Astrocyte of the hippocampus (primary cell): Measurements from ENCODE around the gene CACNG3.
"Not testable (repeated sequence)": the region's sequence is repeated elsewhere in the genome, so short reads cannot be mapped to it uniquely, and the experiment has no call there.

Experiments
- DNase-seq: peaks from one replicate; pipeline ENCODE4 v3.0.0; 2011; ENCODE audit warnings: low read depth, low spot score

Gene CACNG3

DNA sequence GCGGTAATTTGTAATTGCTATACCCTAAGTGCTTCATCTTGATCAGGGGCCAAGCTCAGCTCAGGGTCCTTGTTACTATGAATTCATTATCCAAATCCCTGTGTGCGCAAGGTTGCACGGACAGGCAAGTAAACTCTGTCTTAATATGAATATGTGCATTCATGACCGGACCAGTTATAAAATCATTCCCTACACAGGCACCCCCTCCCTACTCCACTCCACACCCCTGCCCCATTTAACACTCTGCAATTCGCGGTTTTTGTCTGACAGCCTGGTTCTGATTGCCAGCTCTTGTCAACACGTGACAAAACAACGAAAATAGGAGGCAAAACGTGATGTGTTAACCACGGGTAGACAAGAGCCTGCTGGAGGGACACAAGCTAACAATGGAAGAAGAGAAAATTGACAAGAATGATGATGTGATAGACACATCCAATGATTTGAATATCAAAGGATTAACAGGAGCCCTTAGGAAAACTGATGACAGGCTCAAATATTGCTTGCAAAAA, 76.5 kb downstream of the CACNG3 start:
- DNase-seq, result no peak

DNA sequence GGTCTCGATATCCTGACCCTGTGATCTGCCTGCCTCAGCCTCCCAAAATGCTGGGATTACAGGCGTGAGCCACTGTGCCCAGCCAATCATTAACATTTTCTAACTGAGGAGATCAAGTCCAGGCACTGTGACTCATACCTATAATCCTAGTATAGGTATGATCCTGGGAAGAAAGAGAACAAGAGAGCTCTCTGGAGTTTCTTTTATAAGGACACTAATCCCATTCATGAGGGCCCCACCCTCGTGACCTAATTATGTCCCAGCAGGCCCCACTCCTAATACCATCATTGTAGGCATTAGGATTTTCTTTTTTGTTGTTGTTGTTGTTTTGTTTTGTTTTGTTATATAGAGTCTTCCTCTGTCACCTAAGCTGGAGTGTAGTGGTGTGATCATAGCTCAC, 80.4 kb downstream of the CACNG3 start:
- no peak for DNase-seq

DNA sequence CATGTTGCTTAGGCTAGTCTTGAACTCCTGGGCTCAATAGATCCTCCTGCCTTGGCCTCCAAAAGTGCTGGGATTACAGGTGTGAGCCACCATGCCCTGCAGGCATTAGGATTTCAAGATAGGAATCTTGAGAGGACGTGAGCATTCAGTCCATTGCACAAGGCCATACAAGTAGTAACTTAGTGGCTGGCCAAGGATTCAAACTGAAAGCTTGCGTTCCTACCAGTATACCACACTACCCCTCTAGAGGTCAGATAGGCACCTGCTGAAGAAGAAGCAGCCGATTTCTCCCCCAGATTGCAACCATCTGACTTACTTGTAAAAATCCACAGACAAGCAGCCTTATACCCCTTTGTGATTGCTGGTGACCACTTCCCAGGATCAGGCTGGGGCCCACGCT, 80.9 kb downstream of the CACNG3 start:
- no peak for DNase-seq

DNA sequence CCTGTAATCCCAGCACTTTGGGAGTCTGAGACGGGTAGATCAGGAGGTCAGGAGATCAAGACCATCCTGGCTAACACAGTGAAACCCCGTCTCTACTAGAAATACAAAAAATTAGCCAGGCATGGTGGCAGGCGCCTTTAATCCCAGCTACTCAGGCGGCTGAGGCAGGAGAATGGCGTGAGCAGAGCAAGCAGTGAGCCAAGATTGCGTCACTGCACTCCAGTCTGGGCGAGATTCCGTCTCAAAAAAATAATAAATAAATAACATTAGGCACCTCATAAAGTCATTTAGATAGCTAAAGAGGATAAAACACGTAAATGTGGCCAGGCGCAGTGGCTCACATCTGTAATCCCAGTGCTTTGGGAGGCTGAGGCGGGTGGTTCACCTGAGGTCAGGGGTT, 87.7 kb downstream of the CACNG3 start:
- DNase-seq, result not testable (repeated sequence)

DNA sequence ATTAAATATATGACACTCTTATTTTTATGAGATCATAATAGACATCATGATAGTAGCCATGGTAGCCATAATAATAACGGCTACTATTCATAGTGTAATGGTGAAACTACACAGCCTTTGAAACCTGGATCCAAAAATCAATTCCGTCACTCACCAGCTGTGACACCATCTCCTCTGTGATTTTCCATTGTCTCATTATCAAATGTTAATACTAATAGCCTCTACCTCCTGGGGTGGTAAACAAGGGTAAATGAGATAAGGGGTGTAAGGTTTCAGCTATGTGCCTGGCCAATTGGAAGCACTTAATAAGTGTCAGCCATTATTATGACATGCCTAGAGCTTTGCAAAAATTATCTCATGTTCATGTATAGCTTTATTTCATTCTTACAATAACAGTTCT, 88.6 kb downstream of the CACNG3 start:
- DNase-seq, result no peak

DNA sequence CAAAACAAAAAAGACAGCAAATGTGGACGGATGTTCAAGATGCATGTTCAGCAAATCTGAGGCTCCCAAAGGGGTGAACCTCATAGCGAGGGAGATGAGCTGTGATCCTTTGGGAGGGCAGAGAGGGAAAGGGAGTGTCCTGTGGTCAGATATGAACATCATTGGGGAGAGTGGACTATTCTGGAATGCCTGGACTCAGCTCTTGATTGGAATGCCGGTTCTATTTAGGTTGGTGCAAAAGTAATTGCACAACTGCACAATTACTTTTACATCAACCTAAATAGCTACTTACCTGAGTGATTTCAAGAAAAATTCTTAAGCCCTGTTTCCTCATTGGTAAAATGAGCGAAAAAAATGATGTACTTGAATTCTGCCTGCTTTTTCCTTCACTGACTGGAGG, 89.6 kb downstream of the CACNG3 start:
- no peak for DNase-seq

DNA sequence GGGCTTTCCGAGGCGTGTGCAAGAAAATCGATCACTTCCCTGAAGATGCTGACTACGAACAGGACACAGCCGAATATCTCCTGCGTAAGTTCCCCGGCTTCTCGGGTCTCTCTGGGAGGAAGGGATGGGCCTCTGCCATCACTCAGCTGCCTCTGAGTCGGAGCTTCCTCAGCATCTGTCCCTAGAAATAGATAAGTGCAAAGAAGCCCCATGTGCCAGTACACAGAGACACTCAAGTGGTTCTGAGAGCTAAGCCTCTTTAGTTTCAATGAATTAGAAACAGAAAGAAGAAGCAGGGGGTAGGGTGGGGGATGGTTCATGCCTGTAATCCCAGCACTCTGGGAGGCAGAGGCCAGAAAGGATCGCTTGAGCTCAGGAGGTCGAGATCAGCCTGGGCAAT, 90.6 kb downstream of the CACNG3 start:
- DNase-seq, result no peak

DNA sequence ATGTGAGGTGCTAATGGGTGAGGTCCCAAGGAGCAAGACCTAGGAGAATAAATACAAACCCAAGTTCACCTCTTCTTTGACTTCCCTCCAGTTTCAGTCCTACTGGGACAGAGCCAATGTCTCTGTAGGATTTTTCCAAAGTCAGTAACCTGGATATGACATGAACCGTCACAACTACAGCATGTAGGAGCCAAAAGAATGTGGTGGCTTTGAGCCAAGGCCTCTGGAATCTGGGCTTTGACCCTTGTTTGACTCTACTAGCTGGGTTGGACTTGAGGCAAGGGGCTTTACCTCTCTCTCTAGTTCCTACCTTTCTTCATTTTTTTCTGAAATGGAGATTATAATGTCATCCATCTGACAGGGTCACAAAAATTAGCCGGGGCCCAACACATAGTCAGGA, 91.4 kb downstream of the CACNG3 start:
- DNase-seq, result peak; percentile 56

DNA sequence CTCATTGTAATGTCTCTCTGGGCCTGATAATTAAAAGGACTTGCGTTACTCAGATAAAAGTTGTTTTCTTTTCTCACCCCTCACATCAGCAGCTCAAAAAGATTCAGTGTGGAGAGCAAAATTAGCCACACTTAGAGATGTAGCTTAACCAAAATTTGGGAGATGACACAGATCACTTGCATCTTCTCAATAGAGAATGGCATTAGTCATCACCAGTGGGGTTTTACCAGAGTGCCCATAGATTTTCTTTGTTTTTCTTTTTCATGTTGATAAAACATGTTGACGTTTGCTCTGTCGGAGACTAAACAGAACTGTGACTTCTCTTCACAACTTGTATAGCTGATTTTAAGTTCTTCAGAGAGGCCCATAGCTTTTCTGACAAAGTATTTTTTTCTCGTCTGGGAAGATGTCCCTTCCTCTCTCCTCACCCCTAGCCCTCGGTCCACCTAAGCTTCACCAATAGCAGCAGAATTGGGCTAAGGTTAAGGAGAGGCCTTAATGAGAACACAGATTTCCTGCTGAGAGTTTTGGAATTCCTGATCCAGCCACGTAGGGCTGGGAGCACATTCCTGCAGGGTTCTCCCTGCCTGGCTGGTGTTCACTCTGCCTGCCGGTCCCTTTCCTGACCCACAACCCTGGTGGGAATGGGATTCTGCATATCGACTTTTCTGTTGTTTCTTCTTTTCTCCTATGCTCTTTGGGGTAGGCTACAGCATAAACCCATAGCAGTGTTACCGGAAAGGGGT, 92.6 kb downstream of the CACNG3 start:
- DNase-seq, result peak; percentile 60

DNA sequence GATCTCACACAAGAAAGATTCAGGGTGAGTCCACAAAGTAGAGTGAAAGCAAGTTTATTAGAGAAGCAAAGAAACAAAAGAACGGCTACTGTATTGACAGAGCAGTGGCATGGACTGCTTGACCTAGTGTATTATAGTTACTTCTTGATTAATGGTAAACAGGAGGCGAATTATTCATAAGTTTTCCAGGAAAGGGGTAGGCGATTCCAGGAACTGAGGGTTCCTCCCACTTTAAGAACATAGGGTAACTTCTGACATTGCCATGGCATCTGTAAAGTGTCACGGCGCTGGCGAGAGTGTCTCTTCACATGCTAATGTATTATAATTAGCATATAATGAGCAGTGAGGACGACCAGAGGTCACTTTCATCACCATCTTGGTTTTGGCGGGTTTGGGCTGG, 93.2 kb downstream of the CACNG3 start:
- DNase-seq, result peak; percentile 25

DNA sequence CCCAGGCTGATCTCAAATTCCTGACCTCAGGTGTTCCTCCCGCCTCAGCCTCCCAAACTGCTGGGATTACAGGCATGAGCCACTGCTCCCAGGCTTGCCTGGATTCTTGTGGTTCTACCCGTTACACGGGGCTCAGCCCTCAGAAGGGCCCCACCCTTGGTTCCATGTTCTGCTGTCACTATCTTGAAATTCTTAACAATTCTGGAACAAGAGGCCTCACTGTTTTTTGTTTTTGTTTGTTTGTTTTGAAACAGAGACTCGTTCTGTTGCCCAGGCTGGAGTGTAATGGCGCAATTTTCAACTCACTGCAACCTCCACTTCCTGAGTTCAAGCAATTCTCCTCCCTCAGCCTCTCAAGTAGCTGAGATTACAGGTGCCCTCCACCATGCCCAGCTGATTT, 96.6 kb downstream of the CACNG3 start:
- DNase-seq, result no peak

DNA sequence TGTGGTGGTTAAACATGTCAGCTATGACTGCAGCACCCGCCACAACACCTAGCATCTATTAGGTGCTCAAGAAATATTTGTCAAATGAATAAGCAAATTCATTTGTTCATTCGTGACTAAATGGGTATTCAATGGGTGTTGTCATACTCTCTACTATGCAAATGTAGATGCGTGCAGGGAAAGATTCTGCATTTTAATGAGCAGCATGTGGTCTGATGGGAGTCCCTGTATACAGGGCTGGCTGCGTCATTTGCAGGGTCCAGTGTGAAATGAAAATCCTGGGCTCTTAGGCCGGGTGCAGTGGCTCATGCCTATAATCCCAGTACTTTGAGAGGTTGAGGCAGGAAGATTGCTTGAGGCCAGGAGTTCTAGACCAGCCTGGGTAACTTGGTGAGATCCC, 97.5 kb downstream of the CACNG3 start:
- peak; percentile 65 for DNase-seq

DNA sequence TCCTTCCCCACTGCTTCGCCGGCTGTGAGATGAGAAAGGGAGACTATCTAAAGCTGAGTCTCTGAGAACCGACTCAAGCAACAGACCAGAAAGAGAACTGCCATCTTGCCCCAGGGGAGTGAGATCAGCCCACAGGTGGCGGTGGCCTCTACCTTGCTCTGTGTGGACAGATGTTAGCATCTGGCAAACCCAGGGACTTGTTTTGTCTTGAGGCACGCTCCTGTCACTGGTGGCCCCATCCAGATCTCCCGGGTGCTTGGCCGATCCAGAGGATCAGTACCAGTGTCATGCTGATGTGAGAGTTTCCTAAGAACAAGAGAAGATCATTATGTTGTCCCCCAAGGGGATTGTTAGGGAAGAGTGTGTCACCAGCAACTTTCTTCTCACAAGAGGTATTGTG, 101.4 kb downstream of the CACNG3 start:
- DNase-seq, result no peak

DNA sequence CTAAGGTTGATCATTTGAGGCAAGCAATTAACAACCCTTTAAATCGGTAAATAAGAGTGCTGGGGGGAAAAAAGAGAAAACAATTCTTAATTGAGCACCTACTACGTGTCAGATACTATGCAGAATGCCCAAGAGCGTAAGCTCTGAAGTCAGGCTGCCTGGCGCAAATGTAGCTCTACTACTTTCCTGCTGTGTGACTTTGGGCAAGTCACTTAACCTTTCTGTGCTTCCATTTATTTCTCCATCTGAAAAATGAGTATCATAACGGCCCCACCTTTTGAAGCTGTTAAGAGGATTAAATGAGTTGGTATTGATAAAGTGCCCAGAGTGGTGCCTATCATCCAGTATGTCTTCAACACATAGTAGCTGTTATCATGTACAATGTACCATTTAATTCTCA, 102.0 kb downstream of the CACNG3 start:
- DNase-seq, result no peak

DNA sequence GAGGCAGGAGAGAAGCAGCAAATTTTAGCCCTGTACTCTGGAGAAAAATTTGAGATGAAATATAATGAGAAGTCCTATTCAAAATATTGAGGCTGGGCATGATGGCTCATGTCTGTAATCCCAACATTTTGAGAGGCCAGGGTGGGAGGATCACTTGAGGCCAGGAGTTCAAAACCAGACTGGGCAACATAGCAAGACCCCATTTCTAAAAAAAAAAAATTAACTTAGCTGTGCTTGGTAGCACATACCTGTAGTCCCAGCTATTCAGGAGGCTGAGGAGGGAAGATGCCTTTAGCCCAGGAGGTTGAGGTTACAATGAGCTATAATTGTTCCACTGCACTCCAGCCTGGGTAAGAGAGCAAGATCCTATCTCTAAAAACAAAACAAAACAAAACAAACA, 103.4 kb downstream of the CACNG3 start:
- DNase-seq, result no peak

DNA sequence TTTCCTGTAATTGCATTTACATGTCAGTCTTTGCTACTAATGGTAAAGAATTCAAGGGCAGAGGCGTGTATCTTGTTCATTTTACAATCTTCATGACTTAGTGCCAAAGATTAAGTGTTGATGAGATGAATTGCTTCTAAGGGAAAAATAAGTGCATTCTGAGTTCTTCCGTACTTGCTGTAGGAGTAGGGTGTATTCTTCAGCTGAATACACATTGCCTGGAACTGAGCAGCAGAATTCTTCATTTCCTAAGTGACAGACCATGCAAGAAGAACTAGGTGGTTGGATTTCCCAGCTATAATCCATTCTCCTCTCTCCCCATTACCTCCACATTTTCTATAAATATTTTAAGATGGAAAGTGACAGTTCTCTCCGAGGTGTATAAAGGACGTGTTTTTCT, 104.8 kb downstream of the CACNG3 start:
- DNase-seq, result no peak

DNA sequence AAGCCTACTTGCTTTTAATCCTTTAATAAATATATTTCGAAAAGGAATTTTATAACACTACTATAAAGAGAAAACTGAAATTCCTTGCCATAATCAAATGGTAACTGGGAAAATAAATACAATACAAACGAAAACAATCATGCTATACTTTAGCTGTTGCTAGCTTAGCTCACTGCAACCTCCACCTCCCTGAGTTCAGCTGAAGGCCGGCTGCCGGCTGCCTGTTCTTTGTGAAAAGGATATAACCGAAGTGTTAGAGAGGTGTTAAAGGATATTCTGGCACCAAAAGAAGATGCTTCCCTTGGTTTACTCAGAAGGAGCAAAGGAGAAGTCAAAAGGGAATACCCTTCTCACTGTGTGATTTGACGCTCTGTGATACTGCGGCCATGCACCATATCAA, 108.5 kb downstream of the CACNG3 start:
- DNase-seq, result no peak

DNA sequence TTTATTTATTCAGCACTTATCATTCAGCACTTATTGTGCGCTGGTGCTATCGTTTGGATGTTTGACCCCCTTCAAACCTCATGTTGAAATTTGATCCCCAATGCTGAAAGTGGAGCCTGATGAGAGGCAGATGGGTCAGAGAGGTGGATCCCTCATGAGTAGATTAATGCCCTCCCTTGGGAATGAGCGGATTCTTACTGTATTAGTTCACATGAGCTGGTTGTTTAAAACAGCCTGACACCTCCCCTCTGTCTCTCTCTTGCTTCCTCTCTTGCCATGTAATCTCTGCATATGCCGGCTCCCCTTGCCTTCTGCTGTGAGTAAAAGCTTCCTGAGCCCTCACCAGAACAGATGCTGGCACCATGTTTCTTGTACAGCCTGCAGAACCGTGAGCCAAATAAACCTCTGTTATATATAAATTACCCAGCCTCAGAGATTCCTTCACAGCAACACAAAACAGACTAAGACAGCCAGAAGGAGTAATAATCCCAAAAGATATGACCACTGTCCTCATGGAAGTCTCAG, 111.1 kb downstream of the CACNG3 start:
- DNase-seq, result no peak

DNA sequence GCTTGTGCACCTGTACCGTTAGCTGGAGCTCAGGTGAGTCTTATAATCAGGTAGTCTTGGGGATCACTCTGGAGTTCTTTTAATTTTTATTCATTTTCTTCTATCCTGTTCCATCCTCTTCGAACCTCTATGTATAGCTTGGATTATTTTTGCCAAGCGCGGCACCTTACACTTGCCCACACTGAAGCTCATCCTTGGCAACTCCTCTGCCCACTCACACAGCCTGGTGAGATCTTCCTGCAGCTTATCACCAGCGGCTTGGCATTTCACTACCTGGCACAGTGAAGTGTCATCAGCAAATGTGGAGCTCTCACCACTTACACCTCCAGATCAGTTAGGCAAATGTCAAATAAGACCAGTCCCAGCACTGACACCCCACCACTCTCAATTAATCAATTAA, 116.7 kb downstream of the CACNG3 start:
- DNase-seq, result no peak

DNA sequence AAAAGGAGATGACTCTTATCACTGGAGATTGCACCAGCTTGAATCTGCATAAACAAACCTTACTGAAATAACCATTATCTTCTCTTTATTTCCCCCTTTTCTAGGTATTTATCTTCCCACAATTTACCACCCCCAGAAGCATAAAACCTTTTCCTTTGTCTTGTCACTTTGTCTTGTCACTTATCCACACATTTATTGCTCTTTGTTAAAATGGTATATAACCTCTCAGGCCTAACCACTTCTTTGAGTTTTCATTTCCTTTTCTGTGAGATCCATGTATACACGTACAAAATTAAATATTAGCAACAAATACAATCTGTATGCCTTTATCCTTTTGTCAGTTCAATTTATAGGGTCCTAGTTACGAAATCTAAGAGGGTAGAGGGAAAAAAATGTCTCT, 122.9 kb downstream of the CACNG3 start:
- DNase-seq, result no peak

DNA sequence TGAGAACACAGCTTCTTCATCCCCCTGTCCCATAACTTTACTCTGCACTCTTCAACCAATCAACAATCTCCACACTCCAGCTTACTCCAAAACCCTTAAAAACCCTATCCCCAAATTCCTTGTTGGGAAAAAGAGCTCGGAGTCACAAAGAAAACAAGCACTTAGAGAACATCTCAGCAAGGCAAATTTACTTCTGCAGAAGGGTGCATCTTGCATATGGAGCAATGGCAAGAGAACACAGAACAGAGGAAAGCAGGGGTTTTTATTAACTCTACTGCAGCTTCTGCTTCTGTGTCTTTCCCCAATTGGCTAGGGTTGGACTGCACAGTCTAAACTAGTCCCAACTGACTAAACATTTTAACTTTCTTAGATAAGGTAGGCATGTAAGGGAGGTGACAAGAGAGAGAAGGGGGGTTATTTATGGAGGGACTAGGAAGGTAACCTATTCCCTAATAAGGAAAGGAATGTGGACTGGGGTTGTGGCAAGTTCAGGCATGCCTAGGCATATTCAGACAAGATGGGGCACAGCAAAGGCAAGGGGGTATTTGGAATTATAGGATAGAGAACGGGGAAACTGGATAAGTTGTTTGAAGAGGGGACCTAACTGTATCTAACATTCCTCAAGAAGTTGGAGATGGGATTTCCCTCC, 125.5 kb downstream of the CACNG3 start:
- DNase-seq, result no peak

DNA sequence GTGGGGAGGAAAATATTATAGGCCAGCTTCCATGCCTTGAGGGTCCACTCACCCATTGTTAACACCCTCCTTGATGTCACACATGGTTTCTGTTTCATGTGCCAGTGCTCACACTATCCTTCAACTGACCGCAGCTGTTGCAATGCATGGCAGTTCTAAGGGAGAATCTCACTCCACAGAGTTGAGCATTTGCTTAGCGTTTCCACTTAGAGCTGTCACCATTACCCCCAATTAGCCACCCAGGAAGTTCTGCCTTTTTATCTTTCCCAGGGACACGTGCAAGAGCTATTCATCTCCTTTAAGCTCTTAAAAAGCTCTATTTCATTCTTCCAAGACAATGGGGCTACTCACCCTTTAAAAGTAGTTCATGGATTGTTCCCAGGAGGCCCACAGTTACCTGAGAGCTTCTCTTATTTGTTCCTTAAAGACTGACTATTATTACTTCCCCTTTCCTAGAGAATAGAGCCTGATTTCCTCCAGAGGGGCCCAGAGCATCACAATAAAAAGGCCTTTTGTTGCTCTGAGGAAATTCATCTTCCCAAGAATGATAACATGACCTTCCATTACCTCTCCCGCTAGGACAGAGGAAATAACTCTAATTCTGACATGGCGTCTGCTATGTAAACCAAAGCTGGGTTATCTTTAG, 126.8 kb downstream of the CACNG3 start:
- no peak for DNase-seq

DNA sequence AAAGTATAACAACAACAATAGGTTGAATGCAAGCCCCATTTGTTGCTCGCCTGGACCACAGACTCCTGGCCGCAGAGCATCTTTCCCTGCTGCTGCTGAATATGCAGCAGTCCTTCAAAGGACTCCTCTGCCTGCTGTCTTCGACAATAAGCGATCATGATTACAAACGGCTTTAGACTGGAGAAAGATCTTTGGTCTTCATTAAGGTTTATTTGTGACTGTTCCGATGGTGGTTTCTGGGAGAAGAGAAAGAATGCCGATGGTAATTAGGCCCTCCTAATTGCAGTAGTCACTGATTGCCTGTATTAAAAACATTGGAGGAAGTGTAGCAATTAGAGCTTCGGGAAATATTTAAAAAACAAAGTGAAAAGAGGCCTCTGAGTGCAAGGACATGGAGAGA, 138.2 kb downstream of the CACNG3 start:
- DNase-seq, result no peak
